Measurements from ENCODE around the gene ADH4. TPM values are rescaled to one million over a fixed set of nuclear protein-coding genes. Genes with fewer than 3 reads are reported as not detected.

ADH4 gene
- total RNA-seq, 1 experiment from 2014 or later, result not detected

DNA sequence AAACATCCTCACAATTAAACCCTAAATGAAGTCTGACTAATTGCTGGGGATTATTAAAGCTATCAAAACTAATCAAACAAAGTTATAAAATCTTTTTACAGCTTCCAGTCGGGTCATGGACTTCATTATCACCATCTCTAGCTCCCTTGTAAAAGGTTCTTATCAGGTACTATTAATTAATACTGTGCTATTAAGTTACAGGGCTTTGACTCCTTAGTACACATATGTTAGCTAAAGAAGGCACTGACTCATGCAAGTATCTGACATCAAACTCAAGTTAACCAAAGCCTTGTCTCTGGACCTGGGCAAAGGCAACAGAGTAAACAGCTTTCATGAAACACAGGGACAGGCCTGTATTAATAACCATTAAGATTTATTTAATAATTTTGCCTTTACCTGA, 7.9 kb upstream of the ADH4 start:
- DNase-seq (no peak), ATAC-seq (no peak)
- CTCF ChIA-PET, result no interaction called here
- Histone ChIP-seq H3K4me1 (ENCODE audit: insufficient read depth, low read length) (no peaks in the 10 kb centered on the region), H3K9ac (ENCODE audit: low read length) (no peak overlapping the region), H2AFZ (ENCODE audit: low read length) (no peak overlapping the region), H3K27ac (ENCODE audit: low read length) (no peak overlapping the region), H3K9me3 (ENCODE audit: low read length) (0 out of 2 replicates have a peak, but pooled peaks cover 3% of the 10 kb centered on the region), H3K27me3 (ENCODE audit: low read length) (no peaks in the 10 kb centered on the region), H3K9me2 (replicated peaks; ENCODE audit: low read length) (no peaks in the 10 kb centered on the region), H3K4me3 (ENCODE audit: low read length) (no peak overlapping the region), H3K79me2 (ENCODE audit: low read length) (no peaks in the 10 kb centered on the region), H4K20me1 (ENCODE audit: low read length) (no peaks in the 10 kb centered on the region), H3F3A (ENCODE audit: low read length, unreplicated experiment) (no peaks in the 10 kb centered on the region), H3K36me3 (ENCODE audit: low read depth, low read length) (no peaks in the 10 kb centered on the region), H3K4me2 (ENCODE audit: low read length) (no peak overlapping the region)
- TF ChIP-seq EZH2 (IDR thresholded peaks at IDR 0.05; ENCODE audit: low read length, unreplicated experiment), result no peak
- TF ChIP-seq EZH2phosphoT487 (IDR thresholded peaks at IDR 0.05; ENCODE audit: borderline replicate concordance, low read length), result no peak
- TF ChIP-seq, protein P1, sequence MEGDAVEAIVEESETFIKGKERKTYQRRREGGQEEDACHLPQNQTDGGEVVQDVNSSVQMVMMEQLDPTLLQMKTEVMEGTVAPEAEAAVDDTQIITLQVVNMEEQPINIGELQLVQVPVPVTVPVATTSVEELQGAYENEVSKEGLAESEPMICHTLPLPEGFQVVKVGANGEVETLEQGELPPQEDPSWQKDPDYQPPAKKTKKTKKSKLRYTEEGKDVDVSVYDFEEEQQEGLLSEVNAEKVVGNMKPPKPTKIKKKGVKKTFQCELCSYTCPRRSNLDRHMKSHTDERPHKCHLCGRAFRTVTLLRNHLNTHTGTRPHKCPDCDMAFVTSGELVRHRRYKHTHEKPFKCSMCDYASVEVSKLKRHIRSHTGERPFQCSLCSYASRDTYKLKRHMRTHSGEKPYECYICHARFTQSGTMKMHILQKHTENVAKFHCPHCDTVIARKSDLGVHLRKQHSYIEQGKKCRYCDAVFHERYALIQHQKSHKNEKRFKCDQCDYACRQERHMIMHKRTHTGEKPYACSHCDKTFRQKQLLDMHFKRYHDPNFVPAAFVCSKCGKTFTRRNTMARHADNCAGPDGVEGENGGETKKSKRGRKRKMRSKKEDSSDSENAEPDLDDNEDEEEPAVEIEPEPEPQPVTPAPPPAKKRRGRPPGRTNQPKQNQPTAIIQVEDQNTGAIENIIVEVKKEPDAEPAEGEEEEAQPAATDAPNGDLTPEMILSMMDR (conservative IDR thresholded peaks at IDR 0.05; ENCODE audit: low read depth, low read length), result no peak
- no TSS peak for BruUV-seq (replicated peaks)
- POLR2A ChIA-PET (ENCODE audit: unreplicated experiment), result no interaction called here
- intact Hi-C loops (cut with micrococcal nuclease), result no loop called here

- Histone ChIP-seq H3K27me3 (ENCODE audit: low read length) (no peaks in the 10 kb centered on the region), H4K20me1 (ENCODE audit: low read length) (no peaks in the 10 kb centered on the region), H3K9ac (ENCODE audit: low read length) (no peak overlapping the region), H3K27ac (ENCODE audit: low read length) (no peak overlapping the region), H3K9me2 (replicated peaks; ENCODE audit: low read length) (no peaks in the 10 kb centered on the region), H3K4me1 (ENCODE audit: insufficient read depth, low read length) (no peaks in the 10 kb centered on the region), H2AFZ (ENCODE audit: low read length) (no peak overlapping the region), H3K79me2 (ENCODE audit: low read length) (no peaks in the 10 kb centered on the region), H3K36me3 (ENCODE audit: low read depth, low read length) (no peaks in the 10 kb centered on the region), H3K4me3 (ENCODE audit: low read length) (no peak overlapping the region), H3K4me2 (ENCODE audit: low read length) (no peak overlapping the region), H3F3A (ENCODE audit: low read length, unreplicated experiment) (no peaks in the 10 kb centered on the region), H3K9me3 (ENCODE audit: low read length) (0 out of 2 replicates have a peak, but pooled peaks cover 3% of the 10 kb centered on the region)
- POLR2A ChIA-PET (ENCODE audit: unreplicated experiment), result no interaction called here
- BruUV-seq (replicated peaks), result no TSS peak
- no peak for ATAC-seq
- intact Hi-C loops (cut with micrococcal nuclease), result no loop called here
- DNase-seq, result no peak
- CTCF ChIA-PET, result no interaction called here
- TF ChIP-seq EZH2phosphoT487 (IDR thresholded peaks at IDR 0.05; ENCODE audit: borderline replicate concordance, low read length) (no peak), EZH2 (IDR thresholded peaks at IDR 0.05; ENCODE audit: low read length, unreplicated experiment) (no peak)
- TF ChIP-seq, protein P1 (conservative IDR thresholded peaks at IDR 0.05; ENCODE audit: low read depth, low read length), result no peak
These were observed 7.4 kb upstream of the ADH4 start for GRCh38 chr4:99151452-99151851.

DNA sequence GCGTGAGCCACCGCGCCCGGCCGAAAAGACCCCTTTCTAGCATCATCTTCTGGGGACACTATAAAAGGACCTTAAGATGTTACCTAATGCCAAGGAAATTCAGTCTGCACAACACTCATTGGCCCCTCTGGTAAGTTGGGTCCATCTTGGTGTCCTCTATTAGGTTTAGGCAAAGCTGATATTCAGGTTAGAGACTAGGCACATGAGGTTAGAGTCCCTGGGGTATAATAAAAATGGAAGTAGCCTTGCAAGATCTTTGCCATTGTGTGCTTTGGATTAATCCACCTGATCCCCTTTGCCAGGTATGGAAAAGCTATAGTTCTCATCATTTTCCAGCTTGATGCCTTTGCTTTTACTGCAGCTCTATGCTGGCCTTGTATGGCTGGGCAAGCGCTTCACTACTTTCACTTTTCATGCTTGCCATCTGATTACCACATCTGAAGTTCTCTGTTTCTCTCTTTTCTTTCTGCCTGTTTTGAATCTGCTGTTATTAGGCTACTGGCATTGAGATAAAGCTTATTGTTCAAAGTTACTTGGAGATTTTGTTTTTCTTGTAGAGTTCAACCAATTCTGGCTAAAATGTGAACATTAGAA, 5.4 kb upstream of the ADH4 start:
- Histone ChIP-seq H3K9me3 (ENCODE audit: low read length) (0 out of 2 replicates have a peak, but pooled peaks cover 3% of the 10 kb centered on the region), H3K4me1 (ENCODE audit: insufficient read depth, low read length) (no peaks in the 10 kb centered on the region), H3K9ac (ENCODE audit: low read length) (no peak overlapping the region), H3K79me2 (ENCODE audit: low read length) (no peaks in the 10 kb centered on the region), H2AFZ (ENCODE audit: low read length) (no peak overlapping the region), H3K9me2 (replicated peaks; ENCODE audit: low read length) (no peaks in the 10 kb centered on the region), H4K20me1 (ENCODE audit: low read length) (no peaks in the 10 kb centered on the region), H3K27ac (ENCODE audit: low read length) (no peak overlapping the region), H3K36me3 (ENCODE audit: low read depth, low read length) (no peaks in the 10 kb centered on the region), H3F3A (ENCODE audit: low read length, unreplicated experiment) (no peaks in the 10 kb centered on the region), H3K27me3 (ENCODE audit: low read length) (no peaks in the 10 kb centered on the region), H3K4me3 (ENCODE audit: low read length) (no peak overlapping the region), H3K4me2 (ENCODE audit: low read length) (no peak overlapping the region)
- intact Hi-C loops (cut with micrococcal nuclease), result no loop called here
- POLR2A ChIA-PET (ENCODE audit: unreplicated experiment), result interaction anchor here (0.7 kb wide), 1 partner anchor 15 kb away, joined by 4 read pairs; no protein-coding TSS in a partner anchor
- ATAC-seq (no peak), DNase-seq (no peak)
- CTCF ChIA-PET, result no interaction called here
- BruUV-seq (replicated peaks), result no TSS peak
- TF ChIP-seq EZH2 (IDR thresholded peaks at IDR 0.05; ENCODE audit: low read length, unreplicated experiment) (no peak), EZH2phosphoT487 (IDR thresholded peaks at IDR 0.05; ENCODE audit: borderline replicate concordance, low read length) (no peak)
- TF ChIP-seq, protein P1 (conservative IDR thresholded peaks at IDR 0.05; ENCODE audit: low read depth, low read length), result no peak

Measured in PC-3 (cell line).